Caco-2 (cell line): ENCODE data around the gene GPR137C. TPM values are rescaled to one million over a fixed set of nuclear protein-coding genes. Genes with fewer than 3 reads are reported as not detected.

Experiments
- Bru-seq: library from RNA; stranded (reverse); fragments of 400-500 nt; gene quantifications from one replicate; lab custom pipeline; 2021; lab: Mats Ljungman, UMichigan
- BruChase-seq, 2 experiments: library from RNA; stranded (reverse); fragments of 400-500 nt; gene quantifications; one replicate each; lab custom pipeline; 2021; lab: Mats Ljungman, UMichigan
- BruUV-seq: library from RNA; stranded (reverse); fragments of 400-500 nt; replicated peaks from 2 replicates; lab custom pipeline; 2021; lab: Mats Ljungman, UMichigan
- CTCF ChIA-PET: fragments of 300-600 bp; sonication (Branson Sonifier 250); formaldehyde crosslinking; loops from one replicate; lab custom pipeline; 2022; ENCODE audit warnings: antibody characterized with exemption; lab: Charles Lee
- POLR2A ChIA-PET: fragments of 300-600 bp; sonication (Branson Sonifier 250); formaldehyde crosslinking; loops from one replicate; lab custom pipeline; 2022; ENCODE audit warnings: antibody characterized with exemption; lab: Charles Lee
- DNase-seq, 2 experiments: peaks; one replicate each; pipeline versions ENCODE4 v3.0.0 to v3.0.0-alpha.2; 2020 to 2022
- H3K27me3 ChIP-seq: replicated peaks from 2 replicates; pipeline ENCODE4 v1.6.0; 2011; ENCODE audit warnings: low read length; ENCODE audit not compliant: control insufficient read depth, insufficient read depth
- H3K36me3 ChIP-seq: 2 replicates; pipeline ENCODE4 v1.5.1; 2011; ENCODE audit warnings: low read length; ENCODE audit not compliant: control insufficient read depth, insufficient read depth
- H3K4me1 ChIP-seq: fragments of 250-450 bp; sonication (Bioruptor Pico); 2 replicates; pipeline ENCODE4 v1.5.1; 2020; ENCODE audit warnings: mild to moderate bottlenecking
- H3K4me3 ChIP-seq: 2 replicates; pipeline ENCODE4 v1.5.1; 2011; ENCODE audit warnings: low read depth, mild to moderate bottlenecking, control low read depth, low read length
- H3K9me3 ChIP-seq: fragments of 250-450 bp; sonication (Bioruptor Pico); 2 replicates; pipeline ENCODE4 v1.5.1; 2020; ENCODE audit warnings: mild to moderate bottlenecking, moderate library complexity
- H3K27ac Mint-ChIP-seq: one replicate; pipeline ENCODE4 v1.8.0; 2022; ENCODE audit warnings: mixed read lengths; ENCODE audit not compliant: unreplicated experiment
- H3K27me3 Mint-ChIP-seq: one replicate; pipeline ENCODE4 v1.8.0; 2022; ENCODE audit warnings: mixed read lengths; ENCODE audit not compliant: insufficient read depth, unreplicated experiment
- H3K36me3 Mint-ChIP-seq: one replicate; pipeline ENCODE4 v1.8.0; 2022; ENCODE audit warnings: mild to moderate bottlenecking, mixed read lengths; ENCODE audit not compliant: insufficient read depth, unreplicated experiment
- H3K4me1 Mint-ChIP-seq: one replicate; pipeline ENCODE4 v1.8.0; 2022; ENCODE audit warnings: low read depth, mixed read lengths; ENCODE audit not compliant: unreplicated experiment
- H3K4me3 Mint-ChIP-seq: one replicate; pipeline ENCODE4 v1.8.0; 2022; ENCODE audit warnings: mild to moderate bottlenecking, moderate library complexity, mixed read lengths; ENCODE audit not compliant: unreplicated experiment
- H3K9me3 Mint-ChIP-seq: one replicate; pipeline ENCODE4 v1.8.0; 2022; ENCODE audit warnings: mixed read lengths; ENCODE audit not compliant: unreplicated experiment
- intact Hi-C: fragments of 100-400 bp; cut with micrococcal nuclease; formaldehyde crosslinking; loops from one replicate; pipeline ENCODE4 v1.10.0; 2022; ENCODE audit not compliant: unreplicated experiment
- long read RNA-seq: library from polyadenylated mRNA; stranded (forward); transcript quantifications from one replicate; pipeline ENCODE4 v2.0.0, GENCODE V29; 2022
- total RNA-seq: library from RNA; stranded (reverse); gene quantifications from 2 replicates; pipeline ENCODE4 v1.2.3, GENCODE V29; 2022
- TF ChIP-seq, protein P1 (sequence below), 2 experiments: fragments of 200-600 bp in 1 of 2; IDR thresholded peaks; 1 replicate in 1 of 2; 2 replicates in 1 of 2; pipeline versions ENCODE4 v1.5.1 to v1.8.0; 2011 to 2022; ENCODE audit warnings: antibody characterized with exemption in 1 of 2, control low read depth in 1 of 2, inconsistent platforms in 1 of 2, low read depth in 1 of 2, low read length in 1 of 2, mild to moderate bottlenecking in 1 of 2, moderate library complexity in 1 of 2; ENCODE audit not compliant: insufficient read depth in 1 of 2, severe bottlenecking in 1 of 2, unreplicated experiment in 1 of 2

Gene GPR137C
- total RNA-seq (1.9 and 2.9 TPM in 2 replicates), Bru-seq, nascent RNA (percentile 53 among the genes with signal in this experiment), BruChase-seq, experiment 1, labeled RNA remaining after a 2-hour chase (percentile 61 among the genes with signal in this experiment), BruChase-seq, experiment 2, labeled RNA remaining after a 6-hour chase (percentile 55 among the genes with signal in this experiment)
- long read RNA-seq, partial matches to known transcripts = 0 of 3 reads
- long read RNA-seq, other reads (novel, unspliced or antisense) = 0 of 3 reads

GRCh38 chr14:52552063-52552988, at the start of gene GPR137C, which contains the start of gene TXNDC16:
Gene GPR137C (plus strand): TSS chr14:52552836. CDS start chr14:52553148, 312 bp downstream.
Gene TXNDC16 (minus strand): TSS chr14:52552505. CDS start chr14:52543557, 8,948 bp downstream.
- no peaks in the 10 kb centered on the region for H3K36me3 ChIP-seq
- H3K27me3 ChIP-seq = no peaks in the 10 kb centered on the region
- H3K27ac Mint-ChIP-seq = peak within 1 kb of the TSS; percentile 83
- intact Hi-C loops = loop anchor here (10.0 kb wide), 2 partner anchors 112 to 142 kb away; partner anchors contain the start of gene ERO1A
- peak within 1 kb of the TSS; percentile 92 for H3K4me3 Mint-ChIP-seq
- peaks cover 15% of the 10 kb centered on the region for H3K36me3 Mint-ChIP-seq
- no peaks in the 10 kb centered on the region for H3K27me3 Mint-ChIP-seq
- H3K4me1 ChIP-seq = peaks cover 7% of the 10 kb centered on the region; the same call in 1 of the 2 replicates
- CTCF ChIA-PET = interaction anchor here (0.5 to 0.7 kb wide), 5 partner anchors 11 to 484 kb away, joined by 3 to 5 read pairs (median 4); partner anchors contain the start of gene NID2
- TF ChIP-seq, protein P1, sequence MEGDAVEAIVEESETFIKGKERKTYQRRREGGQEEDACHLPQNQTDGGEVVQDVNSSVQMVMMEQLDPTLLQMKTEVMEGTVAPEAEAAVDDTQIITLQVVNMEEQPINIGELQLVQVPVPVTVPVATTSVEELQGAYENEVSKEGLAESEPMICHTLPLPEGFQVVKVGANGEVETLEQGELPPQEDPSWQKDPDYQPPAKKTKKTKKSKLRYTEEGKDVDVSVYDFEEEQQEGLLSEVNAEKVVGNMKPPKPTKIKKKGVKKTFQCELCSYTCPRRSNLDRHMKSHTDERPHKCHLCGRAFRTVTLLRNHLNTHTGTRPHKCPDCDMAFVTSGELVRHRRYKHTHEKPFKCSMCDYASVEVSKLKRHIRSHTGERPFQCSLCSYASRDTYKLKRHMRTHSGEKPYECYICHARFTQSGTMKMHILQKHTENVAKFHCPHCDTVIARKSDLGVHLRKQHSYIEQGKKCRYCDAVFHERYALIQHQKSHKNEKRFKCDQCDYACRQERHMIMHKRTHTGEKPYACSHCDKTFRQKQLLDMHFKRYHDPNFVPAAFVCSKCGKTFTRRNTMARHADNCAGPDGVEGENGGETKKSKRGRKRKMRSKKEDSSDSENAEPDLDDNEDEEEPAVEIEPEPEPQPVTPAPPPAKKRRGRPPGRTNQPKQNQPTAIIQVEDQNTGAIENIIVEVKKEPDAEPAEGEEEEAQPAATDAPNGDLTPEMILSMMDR (IDR thresholded peaks at IDR 0.05; ENCODE audit: insufficient read depth in 1 of 2, low read depth in 1 of 2, low read length in 1 of 2, severe bottlenecking in 1 of 2, unreplicated experiment in 1 of 2) = no peak
- H3K9me3 ChIP-seq = no peaks in the 10 kb centered on the region
- H3K9me3 Mint-ChIP-seq = no peaks in the 10 kb centered on the region
- peak; percentile 98 to 99 for DNase-seq
- peaks cover 16% of the 10 kb centered on the region for H3K4me1 Mint-ChIP-seq
- POLR2A ChIA-PET = interaction anchor here (0.5 to 1.3 kb wide), 14 partner anchors 11 to 1360 kb away, joined by 3 to 10 read pairs (median 5); partner anchors contain the start of gene STYX
- TSS peak; percentile 74 for BruUV-seq
- H3K4me3 ChIP-seq = peak within 1 kb of the TSS; percentile 74

DNA sequence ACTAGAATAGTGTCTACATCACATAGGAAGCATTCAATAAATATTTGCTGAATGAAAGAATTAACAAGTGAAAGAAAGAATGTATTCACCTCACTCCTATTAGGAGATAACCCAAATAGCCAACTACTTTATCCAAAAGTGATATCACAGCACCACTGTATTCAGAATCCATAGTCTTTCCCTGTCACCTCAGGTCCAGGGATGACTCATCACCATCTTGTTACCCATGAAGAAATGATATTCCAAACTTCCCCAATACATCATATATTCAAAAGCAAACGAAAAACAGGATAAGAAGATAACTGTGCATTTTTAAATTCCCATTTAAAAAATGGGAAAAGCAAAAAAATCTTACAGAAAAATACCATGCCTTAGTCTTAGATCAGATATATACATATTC, 39.4 kb upstream of the GPR137C start:
- POLR2A ChIA-PET = no interaction called here
- Histone ChIP-seq H3K27me3 (no peaks in the 10 kb centered on the region), H3K4me3 (no peak overlapping the region), H3K36me3 (no peaks in the 10 kb centered on the region), H3K9me3 (no peaks in the 10 kb centered on the region), H3K4me1 (no peaks in the 10 kb centered on the region)
- BruUV-seq = no TSS peak
- Mint-ChIP-seq H3K9me3 (no peaks in the 10 kb centered on the region), H3K4me1 (no peaks in the 10 kb centered on the region), H3K27ac (no peak overlapping the region), H3K27me3 (no peaks in the 10 kb centered on the region), H3K4me3 (no peak overlapping the region), H3K36me3 (no peaks in the 10 kb centered on the region)
- DNase-seq = no peak
- CTCF ChIA-PET = no interaction called here
- intact Hi-C loops = no loop called here
- TF ChIP-seq, protein P1 (IDR thresholded peaks at IDR 0.05; ENCODE audit: insufficient read depth in 1 of 2, low read depth in 1 of 2, low read length in 1 of 2, severe bottlenecking in 1 of 2, unreplicated experiment in 1 of 2) = no peak
